Measurements from ENCODE around the gene ASL. TPM values are rescaled to one million over a fixed set of nuclear protein-coding genes. Genes with fewer than 3 reads are reported as not detected.
A peak's percentile ranks its signal among the peaks of the same experiment; 100 is the strongest.
"Not testable (repeated sequence)": the region's sequence is repeated elsewhere in the genome, so short reads cannot be mapped to it uniquely, and the experiment has no call there.

Gene ASL
- total RNA-seq, 2 donors from 2014 or later = 24.0 to 36.4 TPM

- H3K9me3 ChIP-seq = no peaks in the 10 kb centered on the region
- no peaks in the 10 kb centered on the region for H3K27me3 ChIP-seq (replicated peaks; ENCODE audit: insufficient read depth)
- H3K27ac ChIP-seq = no peak overlapping the region
- no peak for DNase-seq (ENCODE audit: low spot score)
- H3K4me1 ChIP-seq (replicated peaks) = no peaks in the 10 kb centered on the region
- H3K36me3 ChIP-seq = no peaks in the 10 kb centered on the region
- WGBS = 81% methylated on average over 7 of the region's 7 CpGs
- intact Hi-C loops (cut with DNase I) = no loop called here
- no peak overlapping the region for H3K4me3 ChIP-seq
- TF ChIP-seq CTCF (IDR thresholded peaks at IDR 0.05) (no peak), POLR2A (IDR thresholded peaks at IDR 0.05) (no peak), POLR2AphosphoS5 (IDR thresholded peaks at IDR 0.05) (no peak)
Measured at GRCh38 chr7:66036788-66037187, 38.8 kb upstream of the ASL start.

GRCh38 chr7:66039094-66039670 lies 36.4 kb upstream of the ASL start:
- TF ChIP-seq POLR2AphosphoS5 (IDR thresholded peaks at IDR 0.05) (no peak), POLR2A (IDR thresholded peaks at IDR 0.05) (no peak), CTCF (IDR thresholded peaks at IDR 0.05) (no peak)
- no peaks in the 10 kb centered on the region for H3K4me1 ChIP-seq (replicated peaks)
- intact Hi-C loops (cut with DNase I) = no loop called here
- no peak overlapping the region for H3K27ac ChIP-seq
- no peaks in the 10 kb centered on the region for H3K36me3 ChIP-seq
- no peaks in the 10 kb centered on the region for H3K27me3 ChIP-seq (replicated peaks; ENCODE audit: insufficient read depth)
- no peaks in the 10 kb centered on the region for H3K9me3 ChIP-seq
- no peak for DNase-seq (ENCODE audit: low spot score)
- 80% methylated on average over 3 of the region's 3 CpGs for WGBS
- H3K4me3 ChIP-seq = no peak overlapping the region

- DNase-seq (ENCODE audit: low spot score) = peak; percentile 37
- WGBS = 6% methylated on average over 36 of the region's 49 CpGs
Measured at GRCh38 chr7:66043681-66044497, 31.7 kb upstream of the ASL start.

GRCh38 chr7:66044498-66044854 lies 31.1 kb upstream of the ASL start:
- H3K27me3 ChIP-seq (replicated peaks; ENCODE audit: insufficient read depth); DNase-seq (ENCODE audit: low spot score); H3K9me3 ChIP-seq; H3K27ac ChIP-seq; H3K36me3 ChIP-seq; intact Hi-C loops (cut with DNase I); H3K4me1 ChIP-seq (replicated peaks): not testable (repeated sequence)
- 19% methylated on average over 16 of the region's 17 CpGs for WGBS
- peak overlapping the region; percentile 34 to 37 for H3K4me3 ChIP-seq

More at GRCh38 chr7:66043681-66044497, 31.7 kb upstream of the ASL start:
- no peak for TF ChIP-seq CTCF (IDR thresholded peaks at IDR 0.05)
- TF ChIP-seq POLR2AphosphoS5 (IDR thresholded peaks at IDR 0.05) = no peak
- no peak for TF ChIP-seq POLR2A (IDR thresholded peaks at IDR 0.05)
- intact Hi-C loops (cut with DNase I) = no loop called here
- H3K9me3 ChIP-seq = no peaks in the 10 kb centered on the region
- H3K27ac ChIP-seq = no peak overlapping the region
- H3K36me3 ChIP-seq = no peaks in the 10 kb centered on the region
- peak overlapping the region; percentile 34 to 37 for H3K4me3 ChIP-seq
- no peaks in the 10 kb centered on the region for H3K27me3 ChIP-seq (replicated peaks; ENCODE audit: insufficient read depth)
- no peaks in the 10 kb centered on the region for H3K4me1 ChIP-seq (replicated peaks)

GRCh38 chr7:66047426-66047825 lies 28.2 kb upstream of the ASL start:
- H3K4me3 ChIP-seq = no peak overlapping the region
- no peaks in the 10 kb centered on the region for H3K36me3 ChIP-seq
- no peak for DNase-seq (ENCODE audit: low spot score)
- 65% methylated on average over 8 of the region's 8 CpGs for WGBS
- no peaks in the 10 kb centered on the region for H3K27me3 ChIP-seq (replicated peaks; ENCODE audit: insufficient read depth)
- no peaks in the 10 kb centered on the region for H3K4me1 ChIP-seq (replicated peaks)
- TF ChIP-seq POLR2A (IDR thresholded peaks at IDR 0.05) = no peak
- H3K9me3 ChIP-seq = no peaks in the 10 kb centered on the region
- H3K27ac ChIP-seq = no peak overlapping the region
- intact Hi-C loops (cut with DNase I) = no loop called here

- H3K4me3 ChIP-seq; H3K36me3 ChIP-seq; H3K27ac ChIP-seq; H3K27me3 ChIP-seq (replicated peaks; ENCODE audit: insufficient read depth); H3K4me1 ChIP-seq (replicated peaks); H3K9me3 ChIP-seq; intact Hi-C loops (cut with DNase I); DNase-seq (ENCODE audit: low spot score): not testable (repeated sequence)
- WGBS = 89% methylated on average over 4 of the region's 4 CpGs
Measured at GRCh38 chr7:66049886-66050285, 25.7 kb upstream of the ASL start.

Data from prostate gland (tissue), 2 donors.